Measurements from ENCODE around the gene ST7. TPM values are rescaled to one million over a fixed set of nuclear protein-coding genes. Genes with fewer than 3 reads are reported as not detected.

Gene ST7
- total and polyA plus RNA-seq, 7 donors: 6.0 to 12.5 (median 7.3) TPM

- no peaks in the 10 kb centered on the region for H3K36me3 ChIP-seq (ENCODE audit: insufficient read depth in 1 of 2, low read depth in 1 of 2)
- H3K9me3 ChIP-seq: no peaks in the 10 kb centered on the region
- ATAC-seq: no peak
- H3K4me1 ChIP-seq: peaks cover 15% of the 10 kb centered on the region
- TF ChIP-seq, protein P1, sequence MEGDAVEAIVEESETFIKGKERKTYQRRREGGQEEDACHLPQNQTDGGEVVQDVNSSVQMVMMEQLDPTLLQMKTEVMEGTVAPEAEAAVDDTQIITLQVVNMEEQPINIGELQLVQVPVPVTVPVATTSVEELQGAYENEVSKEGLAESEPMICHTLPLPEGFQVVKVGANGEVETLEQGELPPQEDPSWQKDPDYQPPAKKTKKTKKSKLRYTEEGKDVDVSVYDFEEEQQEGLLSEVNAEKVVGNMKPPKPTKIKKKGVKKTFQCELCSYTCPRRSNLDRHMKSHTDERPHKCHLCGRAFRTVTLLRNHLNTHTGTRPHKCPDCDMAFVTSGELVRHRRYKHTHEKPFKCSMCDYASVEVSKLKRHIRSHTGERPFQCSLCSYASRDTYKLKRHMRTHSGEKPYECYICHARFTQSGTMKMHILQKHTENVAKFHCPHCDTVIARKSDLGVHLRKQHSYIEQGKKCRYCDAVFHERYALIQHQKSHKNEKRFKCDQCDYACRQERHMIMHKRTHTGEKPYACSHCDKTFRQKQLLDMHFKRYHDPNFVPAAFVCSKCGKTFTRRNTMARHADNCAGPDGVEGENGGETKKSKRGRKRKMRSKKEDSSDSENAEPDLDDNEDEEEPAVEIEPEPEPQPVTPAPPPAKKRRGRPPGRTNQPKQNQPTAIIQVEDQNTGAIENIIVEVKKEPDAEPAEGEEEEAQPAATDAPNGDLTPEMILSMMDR (IDR thresholded peaks at IDR 0.05): no peak
- 75 to 89% (median 76%) methylated on average over 4 of the region's 4 CpGs for WGBS, 3 donors
- no peaks in the 10 kb centered on the region for H3K27me3 ChIP-seq (ENCODE audit: insufficient read depth in 3 of 3, low read length in 2 of 3)
- intact Hi-C loops (cut with DNase I): no loop called here
- no peak overlapping the region for H3K27ac ChIP-seq
- no peak for DNase-seq
- no peak overlapping the region for H3K4me3 ChIP-seq
Observed at GRCh38 chr7:117036053-117036669, 82.9 kb downstream of the ST7 start.

GRCh38 chr7:117036836-117037235 is 83.5 kb downstream of the ST7 start:
- no peak overlapping the region for H3K4me3 ChIP-seq
- no peak overlapping the region for H3K27ac ChIP-seq
- DNase-seq (no peak), ATAC-seq (peak in 2 of 4 donors; percentile 43 to 53)
- H3K27me3 ChIP-seq (ENCODE audit: insufficient read depth in 3 of 3, low read length in 2 of 3): no peaks in the 10 kb centered on the region
- H3K36me3 ChIP-seq (ENCODE audit: insufficient read depth in 1 of 2, low read depth in 1 of 2): no peaks in the 10 kb centered on the region
- WGBS, 3 donors: 38 to 47% (median 39%) methylated on average over 5 of the region's 5 CpGs
- peaks cover 22% of the 10 kb centered on the region for H3K4me1 ChIP-seq
- H3K9me3 ChIP-seq: no peaks in the 10 kb centered on the region
- TF ChIP-seq, protein P1 (IDR thresholded peaks at IDR 0.05): no peak
- intact Hi-C loops (cut with DNase I): no loop called here

GRCh38 chr7:117038408-117038807 is 85.1 kb downstream of the ST7 start:
- DNase-seq (no peak), ATAC-seq (no peak)
- Histone ChIP-seq H3K27ac (no peak overlapping the region), H3K9me3 (no peaks in the 10 kb centered on the region), H3K4me3 (no peak overlapping the region), H3K27me3 (ENCODE audit: insufficient read depth in 3 of 3, low read length in 2 of 3) (no peaks in the 10 kb centered on the region), H3K36me3 (ENCODE audit: insufficient read depth in 1 of 2, low read depth in 1 of 2) (no peaks in the 10 kb centered on the region), H3K4me1 (peaks cover 30% of the 10 kb centered on the region)
- intact Hi-C loops (cut with DNase I): no loop called here
- TF ChIP-seq, protein P1 (IDR thresholded peaks at IDR 0.05): no peak
- WGBS, 3 donors: 79 to 92% (median 90%) methylated on average over 2 of the region's 2 CpGs

DNA sequence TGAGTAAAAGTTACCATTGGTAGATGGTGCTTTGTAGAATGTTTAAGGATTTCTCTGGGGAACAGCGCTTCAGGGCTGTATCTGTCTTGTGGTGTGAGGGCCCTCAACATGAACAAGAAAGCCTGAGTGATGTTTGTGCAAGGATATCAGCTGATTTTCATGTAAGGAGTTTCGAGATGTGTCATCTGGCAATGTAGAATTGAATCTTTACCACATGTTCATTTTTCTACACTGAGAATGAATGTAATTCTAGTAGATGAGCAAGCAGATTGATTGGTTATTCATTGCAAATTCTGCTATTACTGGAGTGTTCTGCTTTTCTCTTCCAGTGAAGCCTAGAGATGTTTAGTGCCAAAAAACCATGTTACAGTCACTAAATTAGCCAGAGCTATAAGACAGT is 87.7 kb downstream of the ST7 start:
- peaks cover 35% of the 10 kb centered on the region for H3K4me1 ChIP-seq
- DNase-seq (no peak), ATAC-seq (no peak)
- intact Hi-C loops (cut with DNase I): no loop called here
- 91 to 95% (median 94%) methylated on average over 2 of the region's 2 CpGs for WGBS, 3 donors
- H3K4me3 ChIP-seq: no peak overlapping the region
- H3K9me3 ChIP-seq: no peaks in the 10 kb centered on the region
- no peaks in the 10 kb centered on the region for H3K36me3 ChIP-seq (ENCODE audit: insufficient read depth in 1 of 2, low read depth in 1 of 2)
- no peaks in the 10 kb centered on the region for H3K27me3 ChIP-seq (ENCODE audit: insufficient read depth in 3 of 3, low read length in 2 of 3)
- H3K27ac ChIP-seq: no peak overlapping the region
- TF ChIP-seq, protein P1 (IDR thresholded peaks at IDR 0.05): no peak

- intact Hi-C loops (cut with DNase I): no loop called here
- 18 to 37% (median 36%) methylated on average over 3 of the region's 3 CpGs for WGBS, 3 donors
- H3K4me1 ChIP-seq: peaks cover 36% of the 10 kb centered on the region
- TF ChIP-seq, protein P1 (IDR thresholded peaks at IDR 0.05): no peak
- no peaks in the 10 kb centered on the region for H3K27me3 ChIP-seq (ENCODE audit: insufficient read depth in 3 of 3, low read length in 2 of 3)
- ATAC-seq (peak in 1 of 4 donors; percentile 58), DNase-seq (no peak)
- no peak overlapping the region for H3K4me3 ChIP-seq
- H3K36me3 ChIP-seq (ENCODE audit: insufficient read depth in 1 of 2, low read depth in 1 of 2): no peaks in the 10 kb centered on the region
- no peak overlapping the region for H3K27ac ChIP-seq
- no peaks in the 10 kb centered on the region for H3K9me3 ChIP-seq
Observed at GRCh38 chr7:117041822-117042221, 88.5 kb downstream of the ST7 start.
